Mucosa of gallbladder (tissue), 1 donor: Measurements from ENCODE around the gene PHF3. TPM values are rescaled to one million over a fixed set of nuclear protein-coding genes. Genes with fewer than 3 reads are reported as not detected.

Experiments
- DNase-seq: peaks from one replicate; pipeline ENCODE4 v3.0.0-alpha.2; 2020; ENCODE audit warnings: low spot score
- total RNA-seq: library from RNA; stranded (reverse); gene quantifications from one replicate; pipeline ENCODE4 v1.2.1, GENCODE V29; 2021
- donor health status: DM: no; HTN: no; CAD: no.

The PHF3 gene
- total RNA-seq, 1 donor from 2014 or later: 54.4 TPM

- DNase-seq: no peak
Observed at GRCh38 chr6:63764318-63764916, 128.8 kb downstream of the PHF3 start.

Other genes starting within 250 kb of the PHF3 start
- gene PTP4A1, start 63.3 kb upstream of the PHF3 start, total RNA-seq: 64.5 TPM